ENCODE results near the gene HTR7. TPM values are rescaled to one million over a fixed set of nuclear protein-coding genes. Genes with fewer than 3 reads are reported as not detected.

The HTR7 gene
- total RNA-seq (2022; extraction: Qiagen RNA extraction; ENCODE audit: low read depth), result 0.09 to 0.17 TPM (median 0.12 TPM) in 5 replicates

GRCh38 chr10:90857635-90858460 lies at the start of gene HTR7:
Gene HTR7, minus strand, starts transcription at chr10:90858039. Its CDS starts 368 bp downstream, at chr10:90857671.

GRCh38 chr10:90871766-90872647 lies 14.2 kb upstream of the HTR7 start, which contains the start of gene RPP30:
Gene RPP30, plus strand, starts transcription at chr10:90871974. Its CDS starts 13 bp downstream, at chr10:90871987.

Other genes with a start within 250 kb of the HTR7 start
- 49.2 to 57.0 TPM (median 52.5 TPM) in 5 replicates for gene RPP30, start 13.9 kb upstream of the HTR7 start, total RNA-seq (2022; extraction: Qiagen RNA extraction; ENCODE audit: low read depth)
- 4.4 to 8.4 TPM (median 6.5 TPM) in 5 replicates for gene ANKRD1, start 63.0 kb upstream of the HTR7 start, total RNA-seq (2022; extraction: Qiagen RNA extraction; ENCODE audit: low read depth)

Measured in A549 treated with CpdA at 1 μM for 4 hours (cell line).